Pancreas (tissue), 10 donors: Measurements from ENCODE around the gene TENM4. TPM values are rescaled to one million over a fixed set of nuclear protein-coding genes. Genes with fewer than 3 reads are reported as not detected.

Source experiments
- ATAC-seq, 4 donors: fragments of 200-7000 bp; cut with Tn5 transposase; one replicate each; pipeline versions ENCODE4 v1.8.0 to v1.9.1; 2020; ENCODE audit warnings: mild to moderate bottlenecking in 4 of 4, moderate library complexity in 4 of 4
- DNase-seq, 6 donors: peaks; one replicate each; pipeline ENCODE4 v3.0.0-alpha.2; 2020
- FAIRE-seq: peaks from 2 replicates; lab custom pipeline; 2012; peaks lifted over from hg19 to GRCh38; lab: Jason Lieb, UNC
- H3K27ac ChIP-seq, 4 donors: fragments of 200-600 bp; sonication (generic); 1 replicate in 3 of 4; 2 replicates in 1 of 4; pipeline versions ENCODE4 v1.5.0 to v1.8.0; 2020
- H3K27me3 ChIP-seq, 4 donors: fragments of 200-600 bp; one replicate each; pipeline ENCODE4 v1.8.0; 2021
- H3K36me3 ChIP-seq, 3 donors: fragments of 200-600 bp; sonication (generic) in 1 of 3; one replicate each; pipeline versions ENCODE4 v1.5.0 to v1.8.0; 2020 to 2021
- H3K4me1 ChIP-seq, 3 donors: fragments of 200-600 bp; one replicate each; pipeline ENCODE4 v1.8.0; 2021
- H3K4me3 ChIP-seq, 4 donors: fragments of 200-600 bp; sonication (generic) in 2 of 4; one replicate each; pipeline versions ENCODE4 v1.5.0 to v1.8.0; 2020 to 2021
- H3K9me3 ChIP-seq, 4 donors: fragments of 200-600 bp; one replicate each; pipeline ENCODE4 v1.8.0; 2021
- WGBS, 2 donors: extraction: QIAGEN DNeasy Blood & Tissue Kit; methylation state at CpG; one replicate each; pipeline ENCODE4 v1.1.7; 2013; 5-methylcytosine and 5-hydroxymethylcytosine counted together
- intact Hi-C, 3 donors: fragments of 100-400 bp; cut with DNase I; formaldehyde crosslinking; loops; one replicate each; pipeline versions ENCODE4 v1.11.1 to v1.14.2; 2022
- polyA plus RNA-seq, 2 donors: library from polyadenylated mRNA; stranded (reverse); fragments of 200-250 nt; gene quantifications; one replicate each; pipeline ENCODE4 v1.2.3, GENCODE V29; 2013
- total RNA-seq, 6 donors: library from RNA; stranded (reverse); fragmentation: NEBNext Ultra II Directional in 4 of 6; extraction: Animal tissue kit (Norgen Biotek cat#: 25700) in 4 of 6; gene quantifications; one replicate each; pipeline versions ENCODE4 v1.2.1 to v1.2.4, GENCODE V29; 2021 to 2023
- TF ChIP-seq, protein P1 (sequence below), 4 donors: fragments of 200-600 bp; sonication (generic) in 3 of 4; IDR thresholded peaks; one replicate each; pipeline versions ENCODE4 v1.5.0 to v1.8.0; 2021; ENCODE audit warnings: antibody characterized with exemption in 4 of 4
- donor health status: healthy with polysubstance abuse.
- donor health status: DM: no; HTN: no; CAD: no; lungs with moderate emphysema.
- donor health status: DM: no; HTN: no; CAD: no.
- donor health status: control.
- donor health status: control.
- donor health status: Bipolar disorder and iron deficiency.
- donor health status: DM: yes; HTN: yes; CAD: no.
- donor health status: DM: no; HTN: no; CAD: no.
- donor health status: DM: no; HTN: no; CAD: no.
- donor health status: DM: yes; HTN: yes; CAD: no.

Gene TENM4
- total and polyA plus RNA-seq, 8 donors, result 0.37 to 6.8 (median 1.3) TPM

DNA sequence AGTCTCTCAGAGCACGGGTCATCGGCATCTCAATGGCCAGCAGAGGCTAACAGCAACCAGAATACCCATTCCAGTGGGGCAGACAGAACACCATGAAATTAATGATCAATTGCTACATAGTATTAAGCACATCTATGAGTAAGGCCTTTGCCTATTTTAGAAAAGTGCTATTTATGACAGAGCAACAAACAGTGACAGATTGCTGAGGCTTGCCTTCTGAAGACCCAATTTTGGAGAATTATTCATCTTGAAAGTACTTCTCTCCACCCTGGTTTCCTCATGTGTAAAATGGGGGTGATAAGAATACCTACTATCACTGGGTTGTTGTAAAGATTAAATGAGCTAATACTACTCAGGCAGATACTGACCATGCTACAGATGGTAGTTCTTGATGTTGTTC, 232.7 kb downstream of the TENM4 start:
- H3K4me3 ChIP-seq, result no peak overlapping the region
- H3K27me3 ChIP-seq, result no peaks in the 10 kb centered on the region
- H3K9me3 ChIP-seq, result no peaks in the 10 kb centered on the region
- ATAC-seq (no peak), DNase-seq (no peak), FAIRE-seq (no peak)
- TF ChIP-seq, protein P1, sequence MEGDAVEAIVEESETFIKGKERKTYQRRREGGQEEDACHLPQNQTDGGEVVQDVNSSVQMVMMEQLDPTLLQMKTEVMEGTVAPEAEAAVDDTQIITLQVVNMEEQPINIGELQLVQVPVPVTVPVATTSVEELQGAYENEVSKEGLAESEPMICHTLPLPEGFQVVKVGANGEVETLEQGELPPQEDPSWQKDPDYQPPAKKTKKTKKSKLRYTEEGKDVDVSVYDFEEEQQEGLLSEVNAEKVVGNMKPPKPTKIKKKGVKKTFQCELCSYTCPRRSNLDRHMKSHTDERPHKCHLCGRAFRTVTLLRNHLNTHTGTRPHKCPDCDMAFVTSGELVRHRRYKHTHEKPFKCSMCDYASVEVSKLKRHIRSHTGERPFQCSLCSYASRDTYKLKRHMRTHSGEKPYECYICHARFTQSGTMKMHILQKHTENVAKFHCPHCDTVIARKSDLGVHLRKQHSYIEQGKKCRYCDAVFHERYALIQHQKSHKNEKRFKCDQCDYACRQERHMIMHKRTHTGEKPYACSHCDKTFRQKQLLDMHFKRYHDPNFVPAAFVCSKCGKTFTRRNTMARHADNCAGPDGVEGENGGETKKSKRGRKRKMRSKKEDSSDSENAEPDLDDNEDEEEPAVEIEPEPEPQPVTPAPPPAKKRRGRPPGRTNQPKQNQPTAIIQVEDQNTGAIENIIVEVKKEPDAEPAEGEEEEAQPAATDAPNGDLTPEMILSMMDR (IDR thresholded peaks at IDR 0.05), result no peak
- H3K36me3 ChIP-seq, result no peaks in the 10 kb centered on the region
- intact Hi-C loops, result no loop called here
- H3K27ac ChIP-seq, result no peak overlapping the region
- H3K4me1 ChIP-seq, result no peaks in the 10 kb centered on the region
- 93 to 98% methylated on average over 2 of the region's 2 CpGs for WGBS, 2 donors

DNA sequence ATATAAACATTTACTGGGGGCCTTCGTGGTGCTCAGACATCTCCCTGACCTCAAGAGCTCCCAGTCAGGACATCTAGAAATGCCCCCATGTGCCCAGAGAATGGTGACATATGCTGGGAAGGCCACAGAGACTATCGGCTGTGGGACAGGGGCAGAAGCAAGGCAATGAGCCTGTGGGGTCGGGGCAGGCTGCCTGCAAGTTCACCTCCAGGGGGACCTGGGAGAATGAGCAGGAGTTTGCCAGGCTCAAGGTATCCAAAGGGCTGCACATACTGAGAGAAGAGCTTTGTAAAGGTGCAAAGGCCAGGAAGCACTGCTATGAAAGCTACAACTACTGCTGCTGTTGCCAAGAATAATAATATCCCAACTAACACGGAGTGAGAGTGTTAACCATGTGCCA, 233.9 kb downstream of the TENM4 start:
- FAIRE-seq, result no peak
- no peak for ATAC-seq
- WGBS, 2 donors, result 60 to 62% methylated on average over 4 of the region's 4 CpGs
- Histone ChIP-seq H3K4me3 (no peak overlapping the region), H3K27me3 (no peaks in the 10 kb centered on the region), H3K9me3 (no peaks in the 10 kb centered on the region), H3K4me1 (no peaks in the 10 kb centered on the region), H3K27ac (no peak overlapping the region), H3K36me3 (no peaks in the 10 kb centered on the region)
- intact Hi-C loops, result no loop called here
- DNase-seq, result no peak
- TF ChIP-seq, protein P1 (IDR thresholded peaks at IDR 0.05), result no peak

DNA sequence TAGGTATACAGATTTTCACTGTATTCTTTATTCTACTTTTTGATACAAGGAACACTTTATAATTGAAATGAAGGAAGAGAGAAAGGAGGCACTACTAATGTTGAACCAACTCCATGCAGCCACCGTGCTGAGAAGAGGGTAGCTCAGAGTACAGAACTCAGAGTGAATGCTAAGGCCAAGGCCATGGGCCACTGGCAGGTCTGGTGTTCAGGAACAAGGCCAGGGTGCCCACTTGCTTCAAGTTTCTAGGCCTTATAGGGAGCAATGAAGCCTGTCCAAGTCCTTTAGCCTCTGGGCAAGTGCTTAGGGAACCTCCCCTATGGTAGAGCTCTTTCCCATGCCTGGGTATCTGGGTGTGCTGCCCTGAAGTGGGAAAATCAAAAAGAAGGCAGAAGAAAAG, 235.0 kb downstream of the TENM4 start:
- Histone ChIP-seq H3K4me3 (no peak overlapping the region), H3K36me3 (no peaks in the 10 kb centered on the region), H3K27me3 (no peaks in the 10 kb centered on the region), H3K4me1 (no peaks in the 10 kb centered on the region), H3K27ac (no peak overlapping the region), H3K9me3 (no peaks in the 10 kb centered on the region)
- TF ChIP-seq, protein P1 (IDR thresholded peaks at IDR 0.05), result no peak
- ATAC-seq (no peak), FAIRE-seq (no peak), DNase-seq (no peak)
- WGBS, 2 donors, result 88 to 91% methylated on average over 1 of the region's 1 CpG
- intact Hi-C loops, result no loop called here

DNA sequence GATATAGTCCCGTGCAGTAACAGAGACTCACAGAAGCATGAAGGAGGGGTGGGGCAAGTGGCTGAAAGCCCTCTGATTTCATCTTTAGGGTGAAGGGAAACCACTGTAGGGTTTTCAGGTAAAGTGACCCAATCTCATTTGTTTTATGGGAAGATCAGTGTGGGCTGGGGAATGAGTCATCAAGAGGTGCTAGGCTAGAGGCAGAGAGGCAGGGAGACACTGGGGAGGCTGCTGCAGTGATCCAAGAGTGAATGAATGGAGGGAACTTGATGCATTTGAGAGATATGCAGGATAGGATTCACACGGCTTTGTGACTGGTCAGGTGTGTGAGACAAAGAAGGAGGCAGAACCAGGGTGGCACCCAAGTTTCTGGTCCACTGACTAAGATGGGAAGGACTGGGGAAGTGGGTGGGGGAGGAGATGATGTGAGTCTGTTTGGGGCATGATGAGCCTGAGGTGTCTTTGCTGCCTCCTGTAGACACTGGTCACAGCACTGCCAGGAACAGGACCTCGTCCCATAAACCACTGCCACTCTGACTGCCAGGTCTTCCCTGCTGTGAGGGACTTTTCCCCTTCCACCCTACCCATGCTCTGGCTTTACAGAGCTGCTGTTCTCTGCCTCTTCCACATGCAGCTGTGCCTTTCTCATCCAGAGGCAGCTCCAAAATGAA, 239.0 kb downstream of the TENM4 start:
- no peak for DNase-seq

More for the DNA sequence above, 239.0 kb downstream of the TENM4 start:
- H3K27me3 ChIP-seq, result no peaks in the 10 kb centered on the region
- no peaks in the 10 kb centered on the region for H3K4me1 ChIP-seq
- intact Hi-C loops, result no loop called here
- H3K36me3 ChIP-seq, result no peaks in the 10 kb centered on the region
- FAIRE-seq, result no peak
- H3K9me3 ChIP-seq, result no peaks in the 10 kb centered on the region
- WGBS, 2 donors, result 52 to 79% methylated on average over 3 of the region's 3 CpGs
- H3K4me3 ChIP-seq, result no peak overlapping the region
- ATAC-seq, result no peak
- TF ChIP-seq, protein P1 (IDR thresholded peaks at IDR 0.05), result no peak
- H3K27ac ChIP-seq, result no peak overlapping the region
